Medulla oblongata (tissue), 1 donor: ENCODE measurements around the gene THRSP.
A peak's percentile ranks its signal among the peaks of the same experiment; 100 is the strongest.
"Not testable (repeated sequence)": the region's sequence is repeated elsewhere in the genome, so short reads cannot be mapped to it uniquely, and the experiment has no call there.

Experiments
- DNase-seq: peaks from one replicate; pipeline ENCODE4 v3.0.0-alpha.2; 2015; ENCODE audit errors: extremely low spot score

The THRSP gene

GRCh38 chr11:78066471-78066870 is 2.8 kb downstream of the THRSP start:
- DNase-seq, result no peak

- no peak for DNase-seq
Observed at GRCh38 chr11:78067704-78068103, 4.0 kb downstream of the THRSP start.

GRCh38 chr11:78069465-78069864 is 5.8 kb downstream of the THRSP start:
- no peak for DNase-seq

GRCh38 chr11:78070621-78071020 is 7.0 kb downstream of the THRSP start:
- DNase-seq, result no peak

- no peak for DNase-seq
Observed at GRCh38 chr11:78071717-78072116, 8.1 kb downstream of the THRSP start.

GRCh38 chr11:78072455-78072854 is 8.8 kb downstream of the THRSP start:
- no peak for DNase-seq

- DNase-seq, result no peak
Observed at GRCh38 chr11:78074756-78075155, 11.1 kb downstream of the THRSP start.

- DNase-seq, result no peak
Observed at GRCh38 chr11:78076733-78077403, 13.2 kb downstream of the THRSP start.

GRCh38 chr11:78077592-78077991 is 13.9 kb downstream of the THRSP start:
- DNase-seq, result not testable (repeated sequence)

- no peak for DNase-seq
Observed at GRCh38 chr11:78078218-78079167, 14.8 kb downstream of the THRSP start.

GRCh38 chr11:78079232-78080083 is 15.8 kb downstream of the THRSP start, which contains the start of gene NDUFC2:
NDUFC2 (minus strand) TSS chr11:78079862; CDS start chr11:78079744, 118 bp downstream.
- DNase-seq, result peak; percentile 80

- no peak for DNase-seq
Observed at GRCh38 chr11:78080084-78080817, 16.6 kb downstream of the THRSP start.

GRCh38 chr11:78080818-78081495 is 17.3 kb downstream of the THRSP start:
- no peak for DNase-seq

GRCh38 chr11:78081583-78081982 is 17.9 kb downstream of the THRSP start:
- DNase-seq, result no peak

- DNase-seq, result no peak
Observed at GRCh38 chr11:78082146-78082545, 18.5 kb downstream of the THRSP start.

- DNase-seq, result no peak
Observed at GRCh38 chr11:78083021-78083420, 19.4 kb downstream of the THRSP start.

- not testable (repeated sequence) for DNase-seq
Observed at GRCh38 chr11:78084506-78084905, 20.8 kb downstream of the THRSP start.

GRCh38 chr11:78085972-78086371 is 22.3 kb downstream of the THRSP start:
- DNase-seq, result no peak

- DNase-seq, result not testable (repeated sequence)
Observed at GRCh38 chr11:78086521-78087074, 22.9 kb downstream of the THRSP start.

GRCh38 chr11:78094250-78094649 is 30.6 kb downstream of the THRSP start:
- DNase-seq, result no peak
